WTC11 (cell line): Measurements from ENCODE around the gene PRR23E. TPM values are rescaled to one million over a fixed set of nuclear protein-coding genes. Genes with fewer than 3 reads are reported as not detected.

Experiments
- ATAC-seq: fragments of 200-7000 bp; cut with Tn5 transposase; 2 replicates; pipeline ENCODE4 v1.10.0; 2021; ENCODE audit warnings: mild to moderate bottlenecking, moderate library complexity
- CTCF ChIA-PET: fragments of 300-600 bp; sonication (Branson Sonifier 250); formaldehyde crosslinking; loops from one replicate; lab custom pipeline; 2021; ENCODE audit warnings: antibody characterized with exemption; lab: Charles Lee
- POLR2A ChIA-PET: fragments of 350-600 bp; sonication (Branson Sonifier 250); formaldehyde crosslinking; loops from one replicate; lab custom pipeline; 2021; ENCODE audit warnings: antibody characterized with exemption; lab: Charles Lee
- DNase-seq: peaks from one replicate; pipeline ENCODE4 v3.0.0; 2021; ENCODE audit warnings: low spot score
- H3K27ac Mint-ChIP-seq: 2 replicates; pipeline ENCODE4 v1.8.0; 2021; ENCODE audit warnings: mixed read lengths
- H3K27me3 Mint-ChIP-seq: 2 replicates; pipeline ENCODE4 v1.8.0; 2021; ENCODE audit warnings: low read depth, mild to moderate bottlenecking, moderate library complexity, mixed read lengths
- H3K36me3 Mint-ChIP-seq: 2 replicates; pipeline ENCODE4 v1.8.0; 2021; ENCODE audit warnings: mixed read lengths
- H3K4me1 Mint-ChIP-seq: 2 replicates; pipeline ENCODE4 v1.8.0; 2022; ENCODE audit warnings: mixed read lengths
- H3K4me3 Mint-ChIP-seq: 2 replicates; pipeline ENCODE4 v1.8.0; 2021; ENCODE audit warnings: mild to moderate bottlenecking, moderate library complexity, mixed read lengths
- H3K9me3 Mint-ChIP-seq: 2 replicates; pipeline ENCODE4 v1.8.0; 2021; ENCODE audit warnings: mixed read lengths
- ELF4 ChIP-seq: sonication (generic); formaldehyde crosslinking; IDR thresholded peaks from 2 replicates; pipeline ENCODE4 v1.8.1; 2022; ENCODE audit warnings: low read depth, mild to moderate bottlenecking, moderate library complexity, missing genetic modification reagents
- ETV6 ChIP-seq: sonication (generic); formaldehyde crosslinking; IDR thresholded peaks from 2 replicates; pipeline ENCODE4 v1.8.1; 2022; ENCODE audit warnings: mild to moderate bottlenecking, missing genetic modification reagents
- FOXJ3 ChIP-seq: sonication (generic); formaldehyde crosslinking; IDR thresholded peaks from 2 replicates; pipeline ENCODE4 v1.9.0; 2021; ENCODE audit warnings: missing genetic modification reagents, mild to moderate bottlenecking, borderline replicate concordance
- FOXK1 ChIP-seq: sonication (generic); formaldehyde crosslinking; IDR thresholded peaks from 2 replicates; pipeline ENCODE4 v1.8.0; 2022; ENCODE audit warnings: mild to moderate bottlenecking, moderate library complexity, missing genetic modification reagents
- GRHL2 ChIP-seq: fragments of 250-450 bp; sonication (Bioruptor Pico); IDR thresholded peaks from 2 replicates; pipeline ENCODE4 v1.8.0; 2022; ENCODE audit warnings: mild to moderate bottlenecking, moderate library complexity; ENCODE audit not compliant: insufficient replicate concordance, severe bottlenecking
- HMGA2 ChIP-seq: fragments of 250-450 bp; sonication (Bioruptor Pico); IDR thresholded peaks from 2 replicates; pipeline ENCODE4 v1.4.0; 2021; ENCODE audit warnings: mild to moderate bottlenecking, moderate library complexity
- IRF2 ChIP-seq: sonication (generic); formaldehyde crosslinking; IDR thresholded peaks from 2 replicates; pipeline ENCODE4 v1.8.0; 2022; ENCODE audit warnings: low read depth, missing genetic modification reagents, borderline replicate concordance
- NFE2L1 ChIP-seq: sonication (generic); formaldehyde crosslinking; IDR thresholded peaks from 2 replicates; pipeline ENCODE4 v1.8.1; 2023; ENCODE audit warnings: missing genetic modification reagents
- OVOL2 ChIP-seq: fragments of 250-450 bp; sonication (Bioruptor Pico); IDR thresholded peaks from 2 replicates; pipeline ENCODE4 v1.9.0; 2021; ENCODE audit warnings: mild to moderate bottlenecking, borderline replicate concordance
- RELA ChIP-seq: sonication (generic); formaldehyde crosslinking; IDR thresholded peaks from 2 replicates; pipeline ENCODE4 v1.8.1; 2022; ENCODE audit warnings: missing genetic modification reagents, mild to moderate bottlenecking, borderline replicate concordance
- RORB ChIP-seq: fragments of 250-450 bp; sonication (Bioruptor Pico); IDR thresholded peaks from 2 replicates; pipeline ENCODE4 v1.9.0; 2021; ENCODE audit warnings: mild to moderate bottlenecking
- TCF7 ChIP-seq: sonication (generic); formaldehyde crosslinking; IDR thresholded peaks from 2 replicates; pipeline ENCODE4 v1.8.0; 2022; ENCODE audit warnings: mild to moderate bottlenecking, low read depth, missing genetic modification reagents, moderate library complexity
- TEAD4 ChIP-seq: sonication (generic); formaldehyde crosslinking; IDR thresholded peaks from 2 replicates; pipeline ENCODE4 v1.8.0; 2022; ENCODE audit warnings: mild to moderate bottlenecking, missing genetic modification reagents
- ZNF121 ChIP-seq: sonication (generic); formaldehyde crosslinking; IDR thresholded peaks from 2 replicates; pipeline ENCODE4 v1.8.0; 2023; ENCODE audit warnings: missing genetic modification reagents
- ZNF396 ChIP-seq: fragments of 250-450 bp; sonication (Bioruptor Pico); IDR thresholded peaks from 2 replicates; pipeline ENCODE4 v1.8.0; 2021; ENCODE audit warnings: mild to moderate bottlenecking, moderate library complexity, borderline replicate concordance
- total RNA-seq: library from RNA; stranded (reverse); gene quantifications from 3 replicates; pipeline ENCODE4 v1.2.3, GENCODE V29; 2021
- TF ChIP-seq, protein P1 (sequence below): fragments of 250-450 bp; sonication (Bioruptor Pico); IDR thresholded peaks from 2 replicates; pipeline ENCODE4 v1.8.0; 2021; ENCODE audit warnings: mild to moderate bottlenecking
- TF ChIP-seq, protein P2 (sequence below): sonication (generic); formaldehyde crosslinking; IDR thresholded peaks from 2 replicates; pipeline ENCODE4 v1.8.1; 2022; ENCODE audit warnings: mild to moderate bottlenecking, missing genetic modification reagents, moderate library complexity, borderline replicate concordance
- TF ChIP-seq, protein P3 (sequence below): sonication (generic); formaldehyde crosslinking; IDR thresholded peaks from 2 replicates; pipeline ENCODE4 v1.8.0; 2022; ENCODE audit warnings: mild to moderate bottlenecking, missing genetic modification reagents
- TF ChIP-seq, protein P4 (sequence below): sonication (generic); formaldehyde crosslinking; IDR thresholded peaks from 2 replicates; pipeline ENCODE4 v1.8.0; 2022; ENCODE audit warnings: mild to moderate bottlenecking, missing genetic modification reagents
- TF ChIP-seq, protein P5 (sequence below): sonication (generic); formaldehyde crosslinking; IDR thresholded peaks from 2 replicates; pipeline ENCODE4 v1.8.1; 2022; ENCODE audit warnings: low read depth, mild to moderate bottlenecking, moderate library complexity, missing genetic modification reagents, borderline replicate concordance

The PRR23E gene
- total RNA-seq, 1 experiment from 2014 or later = not detected

DNA sequence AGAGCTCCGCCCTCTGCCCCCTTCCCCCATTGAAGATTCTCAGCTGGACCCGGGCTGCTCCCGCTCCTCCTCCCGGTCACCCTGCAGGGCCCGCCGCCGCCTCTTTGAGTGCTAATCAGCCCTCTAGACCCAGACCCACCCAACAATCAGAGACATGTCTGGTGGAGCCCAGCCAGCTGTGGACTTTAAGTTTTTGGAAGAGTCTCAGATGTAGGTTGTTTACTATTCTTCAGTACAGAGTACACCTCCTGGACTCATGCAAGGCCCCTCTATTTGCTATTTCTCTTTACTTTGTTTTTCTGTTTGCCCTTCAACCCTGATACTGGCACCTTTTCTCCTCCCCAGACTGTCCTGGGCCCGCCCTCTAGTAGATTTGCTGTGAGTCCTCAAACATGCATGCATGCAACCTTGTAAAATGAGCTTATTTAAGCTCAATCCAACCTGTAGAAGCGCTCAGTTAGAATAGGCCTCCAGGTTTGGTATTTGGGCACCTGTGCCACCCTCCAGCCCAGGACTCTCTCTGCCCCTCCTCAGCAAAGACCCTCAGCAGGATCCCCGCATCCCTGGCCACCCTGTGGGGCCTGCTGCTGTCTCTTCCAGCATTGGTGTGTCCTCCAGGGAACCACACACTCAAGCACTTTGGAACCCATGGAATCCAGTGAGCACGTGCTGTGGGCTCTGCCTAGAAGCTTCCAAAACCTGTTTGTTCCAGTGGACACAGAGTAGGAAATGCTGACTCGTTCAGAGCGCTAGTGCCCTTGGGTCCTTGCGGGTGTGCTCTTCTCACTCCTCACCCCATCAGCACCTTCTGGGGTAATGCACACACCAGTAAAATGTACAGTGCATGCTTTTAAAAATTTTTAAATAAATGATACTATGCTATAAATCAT, 4.6 kb downstream of the PRR23E start:
- Mint-ChIP-seq H3K4me1 (peaks cover 6% of the 10 kb centered on the region), H3K9me3 (peaks cover 14% of the 10 kb centered on the region), H3K36me3 (0 out of 2 replicates have a peak, but pooled peaks cover 2% of the 10 kb centered on the region), H3K4me3 (no peak overlapping the region), H3K27me3 (peaks cover 3% of the 10 kb centered on the region; the same call in 1 of the 2 replicates), H3K27ac (no peak overlapping the region; the same call in 1 of the 2 replicates)
- DNase-seq (no peak), ATAC-seq (0 out of 2 replicates have a peak, but pooled peaks have one; percentile 32)
- CTCF ChIA-PET = interaction anchor here (0.6 kb wide), 1 partner anchor 95 kb away, joined by 3 read pairs; no protein-coding TSS in a partner anchor
- POLR2A ChIA-PET = no interaction called here
- TF ChIP-seq TCF7 (CRISPR knock-in tag) (no peak), RORB (CRISPR knock-in tag) (no peak), ETV6 (CRISPR knock-in tag) (no peak), OVOL2 (CRISPR knock-in tag) (no peak), GRHL2 (CRISPR knock-in tag) (no peak), IRF2 (CRISPR knock-in tag) (no peak)
- TF ChIP-seq, protein P1, sequence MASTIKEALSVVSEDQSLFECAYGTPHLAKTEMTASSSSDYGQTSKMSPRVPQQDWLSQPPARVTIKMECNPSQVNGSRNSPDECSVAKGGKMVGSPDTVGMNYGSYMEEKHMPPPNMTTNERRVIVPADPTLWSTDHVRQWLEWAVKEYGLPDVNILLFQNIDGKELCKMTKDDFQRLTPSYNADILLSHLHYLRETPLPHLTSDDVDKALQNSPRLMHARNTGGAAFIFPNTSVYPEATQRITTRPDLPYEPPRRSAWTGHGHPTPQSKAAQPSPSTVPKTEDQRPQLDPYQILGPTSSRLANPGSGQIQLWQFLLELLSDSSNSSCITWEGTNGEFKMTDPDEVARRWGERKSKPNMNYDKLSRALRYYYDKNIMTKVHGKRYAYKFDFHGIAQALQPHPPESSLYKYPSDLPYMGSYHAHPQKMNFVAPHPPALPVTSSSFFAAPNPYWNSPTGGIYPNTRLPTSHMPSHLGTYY (CRISPR knock-in tag) = no peak

DNA sequence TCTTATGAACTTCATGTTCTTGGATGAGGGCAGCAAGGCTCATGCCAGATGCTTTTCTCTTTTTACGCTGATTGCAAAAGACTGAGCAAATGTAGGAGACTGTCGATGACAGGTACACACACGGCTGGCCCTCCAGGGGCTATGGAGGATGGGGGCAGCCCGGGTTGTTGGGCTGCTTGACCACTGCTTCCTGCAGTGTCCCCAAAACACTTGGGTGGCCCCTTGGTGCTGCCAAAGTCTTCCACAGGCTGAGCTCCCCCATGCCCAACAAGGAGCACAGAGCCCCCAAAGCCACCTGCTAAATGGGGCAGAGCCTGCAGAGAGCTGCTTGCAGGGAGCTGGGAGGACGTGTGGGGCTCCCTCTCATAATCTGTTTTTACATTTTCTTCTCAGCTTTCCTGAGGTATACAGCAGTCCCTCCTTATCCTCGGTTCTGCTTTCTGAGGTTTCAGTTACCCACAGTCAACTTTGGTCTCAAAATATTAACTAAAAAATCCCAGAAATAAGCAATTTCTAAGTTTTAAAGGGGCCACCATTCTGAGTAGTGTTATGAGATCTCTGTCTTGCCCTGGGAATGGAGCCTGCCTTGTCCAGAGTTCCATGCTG, 7.3 kb downstream of the PRR23E start:
- no peak for DNase-seq
- CTCF ChIA-PET = no interaction called here
- Mint-ChIP-seq H3K9me3 (peaks cover 23% of the 10 kb centered on the region), H3K27me3 (peaks cover 3% of the 10 kb centered on the region; the same call in 1 of the 2 replicates)
- TF ChIP-seq, protein P2, sequence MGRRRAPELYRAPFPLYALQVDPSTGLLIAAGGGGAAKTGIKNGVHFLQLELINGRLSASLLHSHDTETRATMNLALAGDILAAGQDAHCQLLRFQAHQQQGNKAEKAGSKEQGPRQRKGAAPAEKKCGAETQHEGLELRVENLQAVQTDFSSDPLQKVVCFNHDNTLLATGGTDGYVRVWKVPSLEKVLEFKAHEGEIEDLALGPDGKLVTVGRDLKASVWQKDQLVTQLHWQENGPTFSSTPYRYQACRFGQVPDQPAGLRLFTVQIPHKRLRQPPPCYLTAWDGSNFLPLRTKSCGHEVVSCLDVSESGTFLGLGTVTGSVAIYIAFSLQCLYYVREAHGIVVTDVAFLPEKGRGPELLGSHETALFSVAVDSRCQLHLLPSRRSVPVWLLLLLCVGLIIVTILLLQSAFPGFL (CRISPR knock-in tag) = no peak
- no peak for TF ChIP-seq HMGA2
- TF ChIP-seq ZNF121 = no peak
- TF ChIP-seq TEAD4 (CRISPR knock-in tag) = no peak
- no peak for TF ChIP-seq RELA (CRISPR knock-in tag)
- no peak for TF ChIP-seq ZNF396 (CRISPR knock-in tag)
- TF ChIP-seq, all 79 proteins: peak for 0
- no peak for ATAC-seq
- POLR2A ChIA-PET = no interaction called here
- Mint-ChIP-seq H3K4me3 (no peak overlapping the region), H3K4me1 (peaks cover 6% of the 10 kb centered on the region), H3K36me3 (peaks cover 5% of the 10 kb centered on the region; the same call in 1 of the 2 replicates), H3K27ac (no peak overlapping the region)

DNA sequence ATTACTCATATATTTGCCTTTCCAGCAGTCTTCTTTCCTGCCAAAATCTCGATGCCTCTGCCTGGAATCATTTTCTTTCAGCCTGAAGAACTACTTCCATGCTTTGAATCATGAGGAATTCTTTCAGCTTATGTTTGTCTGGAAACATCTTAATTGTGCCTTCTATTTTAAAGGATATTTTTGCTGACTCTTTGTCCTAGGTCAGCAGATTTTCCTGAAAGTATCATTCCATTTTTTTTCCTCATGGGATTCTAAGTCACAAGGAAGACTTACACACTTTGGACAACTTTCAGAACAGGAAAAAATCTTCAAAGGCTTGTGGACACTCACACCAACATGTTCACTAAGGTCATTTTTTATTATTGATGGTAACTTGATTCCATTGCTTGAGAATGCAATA, 10.1 kb downstream of the PRR23E start:
- DNase-seq (no peak), ATAC-seq (no peak)
- ChIA-PET POLR2A (no interaction called here), CTCF (no interaction called here)
- no peak overlapping the region for H3K4me3 Mint-ChIP-seq
- peaks cover 5% of the 10 kb centered on the region; the same call in 1 of the 2 replicates for H3K36me3 Mint-ChIP-seq
- no peaks in the 10 kb centered on the region for H3K4me1 Mint-ChIP-seq
- no peak overlapping the region for H3K27ac Mint-ChIP-seq
- no peaks in the 10 kb centered on the region; the same call in 1 of the 2 replicates for H3K27me3 Mint-ChIP-seq
- peaks cover 23% of the 10 kb centered on the region for H3K9me3 Mint-ChIP-seq
- TF ChIP-seq FOXK1 (CRISPR knock-in tag) (no peak), ETV6 (CRISPR knock-in tag) (no peak), FOXJ3 (no peak), NFE2L1 (no peak), ELF4 (CRISPR knock-in tag) (no peak), GRHL2 (CRISPR knock-in tag) (no peak)
- TF ChIP-seq, protein P3, sequence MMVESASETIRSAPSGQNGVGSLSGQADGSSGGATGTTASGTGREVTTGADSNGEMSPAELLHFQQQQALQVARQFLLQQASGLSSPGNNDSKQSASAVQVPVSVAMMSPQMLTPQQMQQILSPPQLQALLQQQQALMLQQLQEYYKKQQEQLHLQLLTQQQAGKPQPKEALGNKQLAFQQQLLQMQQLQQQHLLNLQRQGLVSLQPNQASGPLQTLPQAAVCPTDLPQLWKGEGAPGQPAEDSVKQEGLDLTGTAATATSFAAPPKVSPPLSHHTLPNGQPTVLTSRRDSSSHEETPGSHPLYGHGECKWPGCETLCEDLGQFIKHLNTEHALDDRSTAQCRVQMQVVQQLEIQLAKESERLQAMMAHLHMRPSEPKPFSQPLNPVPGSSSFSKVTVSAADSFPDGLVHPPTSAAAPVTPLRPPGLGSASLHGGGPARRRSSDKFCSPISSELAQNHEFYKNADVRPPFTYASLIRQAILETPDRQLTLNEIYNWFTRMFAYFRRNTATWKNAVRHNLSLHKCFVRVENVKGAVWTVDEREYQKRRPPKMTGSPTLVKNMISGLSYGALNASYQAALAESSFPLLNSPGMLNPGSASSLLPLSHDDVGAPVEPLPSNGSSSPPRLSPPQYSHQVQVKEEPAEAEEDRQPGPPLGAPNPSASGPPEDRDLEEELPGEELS (CRISPR knock-in tag) = no peak
- TF ChIP-seq, protein P1 (CRISPR knock-in tag) = no peak
- TF ChIP-seq, protein P4, sequence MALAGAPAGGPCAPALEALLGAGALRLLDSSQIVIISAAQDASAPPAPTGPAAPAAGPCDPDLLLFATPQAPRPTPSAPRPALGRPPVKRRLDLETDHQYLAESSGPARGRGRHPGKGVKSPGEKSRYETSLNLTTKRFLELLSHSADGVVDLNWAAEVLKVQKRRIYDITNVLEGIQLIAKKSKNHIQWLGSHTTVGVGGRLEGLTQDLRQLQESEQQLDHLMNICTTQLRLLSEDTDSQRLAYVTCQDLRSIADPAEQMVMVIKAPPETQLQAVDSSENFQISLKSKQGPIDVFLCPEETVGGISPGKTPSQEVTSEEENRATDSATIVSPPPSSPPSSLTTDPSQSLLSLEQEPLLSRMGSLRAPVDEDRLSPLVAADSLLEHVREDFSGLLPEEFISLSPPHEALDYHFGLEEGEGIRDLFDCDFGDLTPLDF (CRISPR knock-in tag) = no peak
- TF ChIP-seq, protein P5, sequence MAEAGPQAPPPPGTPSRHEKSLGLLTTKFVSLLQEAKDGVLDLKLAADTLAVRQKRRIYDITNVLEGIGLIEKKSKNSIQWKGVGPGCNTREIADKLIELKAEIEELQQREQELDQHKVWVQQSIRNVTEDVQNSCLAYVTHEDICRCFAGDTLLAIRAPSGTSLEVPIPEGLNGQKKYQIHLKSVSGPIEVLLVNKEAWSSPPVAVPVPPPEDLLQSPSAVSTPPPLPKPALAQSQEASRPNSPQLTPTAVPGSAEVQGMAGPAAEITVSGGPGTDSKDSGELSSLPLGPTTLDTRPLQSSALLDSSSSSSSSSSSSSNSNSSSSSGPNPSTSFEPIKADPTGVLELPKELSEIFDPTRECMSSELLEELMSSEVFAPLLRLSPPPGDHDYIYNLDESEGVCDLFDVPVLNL (CRISPR knock-in tag) = no peak
